K562 (cell line): ENCODE measurements around the gene FGF13. TPM values are rescaled to one million over a fixed set of nuclear protein-coding genes. Genes with fewer than 3 reads are reported as not detected.

Source experiments
- ATAC-seq: fragments of 200-7000 bp; cut with Tn5 transposase; 3 replicates; pipeline ENCODE4 v1.9.1; 2020; ENCODE audit warnings: moderate library complexity
- BruUV-seq: library from RNA; stranded (reverse); fragments of 400-500 nt; replicated peaks from 2 replicates; lab custom pipeline; 2021; lab: Mats Ljungman, UMichigan
- CTCF ChIA-PET: fragments of 300-600 bp; formaldehyde crosslinking; extraction: SDS; loops from one replicate; lab custom pipeline; 2021; ENCODE audit warnings: low intra/inter-chr PET ratio; lab: Yijun Ruan, JAX
- POLR2A ChIA-PET: fragments of 300-600, 350-650 bp; sonication (Branson Sonifier 250); formaldehyde crosslinking; extraction: SDS; loops from one replicate; lab custom pipeline; 2021; ENCODE audit warnings: antibody characterized with exemption, inconsistent platforms; lab: Yijun Ruan, JAX
- DNase-seq, 4 experiments: peaks; one replicate each; pipeline versions ENCODE4 v3.0.0 to v3.0.0-alpha.2; 2011 to 2018; ENCODE audit warnings: low spot score in 3 of 4, mixed read lengths in 3 of 4; ENCODE audit errors: extremely low read depth in 1 of 4
- FAIRE-seq: peaks from 2 replicates; lab custom pipeline; 2011; peaks lifted over from hg19 to GRCh38; lab: Jason Lieb, UNC
- H2AFZ ChIP-seq: 2 replicates; pipeline ENCODE4 v1.6.0; 2011; ENCODE audit warnings: low read depth, low read length, control low read depth, inconsistent platforms
- H3K27ac ChIP-seq: fragments of 200-600 bp; 3 replicates; pipeline ENCODE4 v1.8.0; 2011; ENCODE audit warnings: low read depth, mild to moderate bottlenecking, control low read depth, inconsistent platforms, low read length, moderate library complexity, mixed read lengths; ENCODE audit errors: extremely low read depth
- H3K27me3 ChIP-seq, 2 experiments: fragments of 300-600 bp in 1 of 2; 2 replicates in 1 of 2; 3 replicates in 1 of 2; pipeline versions ENCODE4 v1.6.0 to v1.8.0; 2011; ENCODE audit warnings: inconsistent platforms in 2 of 2, low read length in 2 of 2, mild to moderate bottlenecking in 1 of 2, mixed read lengths in 1 of 2, moderate library complexity in 1 of 2; ENCODE audit not compliant: control insufficient read depth in 2 of 2, insufficient read depth in 2 of 2
- H3K36me3 ChIP-seq: fragments of 300-600 bp; 3 replicates; pipeline ENCODE4 v1.8.0; 2011; ENCODE audit warnings: mild to moderate bottlenecking, low read length, inconsistent platforms; ENCODE audit not compliant: control insufficient read depth, insufficient read depth
- H3K4me1 ChIP-seq, 2 experiments: fragments of 200-600 bp in 1 of 2; replicated peaks in 1 of 2; 2 replicates in 1 of 2; 3 replicates in 1 of 2; pipeline versions ENCODE4 v1.5.1 to v1.8.0; 2011; ENCODE audit warnings: inconsistent platforms in 2 of 2, low read length in 2 of 2, mild to moderate bottlenecking in 1 of 2, mixed read lengths in 1 of 2, moderate library complexity in 1 of 2; ENCODE audit not compliant: control insufficient read depth in 2 of 2, insufficient read depth in 2 of 2
- H3K4me2 ChIP-seq: 2 replicates; pipeline ENCODE4 v1.6.1; 2011; ENCODE audit warnings: low read length, control low read depth, inconsistent platforms, mixed read lengths; ENCODE audit not compliant: insufficient read depth
- H3K4me3 ChIP-seq: fragments of 200-600 bp; sonication (generic), shearing (Covaris generic); 2 replicates; pipeline ENCODE4 v1.5.1; 2016; ENCODE audit warnings: control low read depth, inconsistent platforms
- H3K79me2 ChIP-seq: fragments of 200-600 bp; 3 replicates; pipeline ENCODE4 v1.8.0; 2011; ENCODE audit warnings: low read length, inconsistent platforms; ENCODE audit not compliant: control insufficient read depth, insufficient read depth
- H3K9ac ChIP-seq, 2 experiments: 2 replicates each; pipeline versions ENCODE4 v1.6.0 to v1.6.1; 2011; ENCODE audit warnings: low read depth in 2 of 2, low read length in 2 of 2, control low read depth in 1 of 2, inconsistent platforms in 1 of 2, mild to moderate bottlenecking in 1 of 2, mixed read lengths in 1 of 2; ENCODE audit not compliant: insufficient read depth in 1 of 2
- H3K9me1 ChIP-seq: one replicate; pipeline ENCODE4 v1.6.0; 2011; ENCODE audit warnings: inconsistent platforms, mild to moderate bottlenecking, low read length, moderate library complexity; ENCODE audit not compliant: control insufficient read depth, insufficient read depth
- H3K9me3 ChIP-seq: replicated peaks from 2 replicates; pipeline ENCODE4 v1.5.1; 2011; ENCODE audit warnings: low read depth, low read length, inconsistent platforms; ENCODE audit not compliant: control insufficient read depth, insufficient read depth
- H4K20me1 ChIP-seq: replicated peaks from 2 replicates; pipeline ENCODE4 v1.6.1; 2011; ENCODE audit warnings: low read length, inconsistent platforms, mixed read lengths; ENCODE audit not compliant: control insufficient read depth, insufficient read depth
- EP300 ChIP-seq: IDR thresholded peaks from 2 replicates; pipeline ENCODE4 v1.6.1; 2012; ENCODE audit warnings: low read length, improper control_type of control experiment
- HDAC8 ChIP-seq: fragments of 450-650 bp; IDR thresholded peaks from 2 replicates; pipeline ENCODE4 v1.6.1; 2016; ENCODE audit warnings: mild to moderate bottlenecking, missing genetic modification characterization, moderate library complexity, missing compliant biosample characterization
- NFE2 ChIP-seq: IDR thresholded peaks from 2 replicates; pipeline ENCODE4 v1.6.1; 2014; ENCODE audit warnings: antibody characterized with exemption, low read depth
- PHF8 ChIP-seq: fragments of 200-600 bp; sonication (generic); IDR thresholded peaks from 2 replicates; pipeline ENCODE4 v1.6.1; 2012; ENCODE audit warnings: mixed run types, mild to moderate bottlenecking, inconsistent platforms, low read length, moderate library complexity, borderline replicate concordance
- PURB ChIP-seq: sonication (generic); formaldehyde crosslinking; IDR thresholded peaks from 2 replicates; pipeline ENCODE4 v1.9.0; 2021; ENCODE audit warnings: low read depth, mild to moderate bottlenecking, missing genetic modification reagents
- TARDBP ChIP-seq: fragments of 450-650 bp; IDR thresholded peaks from 2 replicates; pipeline ENCODE4 v1.6.1; 2016
- ZNF644 ChIP-seq: fragments of 200-800 bp; sonication (Bioruptor generic); IDR thresholded peaks from 2 replicates; pipeline ENCODE4 v1.6.1; 2016; ENCODE audit warnings: low read depth, missing genetic modification characterization, missing compliant biosample characterization
- in situ Hi-C: fragments of 300-500 bp; cut with MboI; formaldehyde crosslinking; loops from 4 replicates; pipeline ENCODE4 v1.15.0; 2018; ENCODE audit warnings: inconsistent platforms, mixed read lengths
- intact Hi-C: fragments of 100-400 bp; cut with micrococcal nuclease; formaldehyde crosslinking; loops from 2 replicates; pipeline ENCODE4 v1.14.2; 2022
- polyA plus RNA-seq, 8 experiments: library from polyadenylated mRNA; depleted of rRNA in 4 of 8; stranded (reverse) in 5 of 8; unstranded in 3 of 8; fragments of >200 nt; fragmentation: Nextera tagmentation in 2 of 8; fragmentation: Illumina TruSeq in 1 of 8; extraction: Ambion mirVana in 2 of 8; extraction: Trizol in 1 of 8; gene quantifications; 2 replicates each; pipeline versions ENCODE4 v1.2.1 to v1.2.3, GENCODE V29; 2011 to 2014; ENCODE audit warnings: inconsistent platforms in 1 of 8, missing spikeins in 1 of 8
- total RNA-seq, 7 experiments: library from RNA; depleted of rRNA in 6 of 7; stranded (reverse); fragments of >200 nt in 6 of 7; fragmentation: Illumina TruSeq in 2 of 7; extraction: Trizol in 2 of 7; gene quantifications; 2 replicates each; pipeline versions ENCODE4 v1.2.1 to v1.2.3, GENCODE V29; 2011 to 2021; ENCODE audit warnings: low replicate concordance in 1 of 7
- TF ChIP-seq, protein P1 (sequence below): fragments of 200-800 bp; sonication (Bioruptor generic); IDR thresholded peaks from 2 replicates; pipeline ENCODE4 v1.6.1; 2017; ENCODE audit warnings: missing genetic modification characterization, missing compliant biosample characterization
- TF ChIP-seq, protein P2 (sequence below): fragments of 250-450 bp; sonication (Bioruptor Pico); IDR thresholded peaks from 2 replicates; pipeline ENCODE4 v1.4.0; 2020; ENCODE audit warnings: mild to moderate bottlenecking, moderate library complexity

FGF13 gene
- total and polyA plus RNA-seq, 9 of the 15 experiments (the other 6 are each of a cell fraction or from before 2014, with no cell fraction given): 14.8 to 95.7 (median 60.8) TPM

DNA sequence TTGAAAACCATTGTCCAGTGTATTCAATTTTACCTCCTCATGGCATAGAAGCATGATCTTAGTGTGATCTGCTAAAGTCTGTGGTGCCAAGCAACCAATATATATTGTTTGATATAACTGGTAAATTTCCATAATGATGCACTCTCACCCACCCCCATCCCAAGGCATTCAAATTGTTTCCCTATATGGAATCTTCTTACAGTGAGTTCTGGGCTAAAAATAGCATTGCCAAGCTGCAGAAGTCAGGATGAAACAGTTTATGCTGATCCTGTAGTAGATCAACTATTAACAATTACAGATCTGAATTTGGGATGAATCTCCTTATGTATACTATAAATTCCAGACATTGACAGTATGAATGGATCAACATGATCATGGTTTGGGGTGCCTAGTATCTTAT is 20.9 kb downstream of the FGF13 start:
- Histone ChIP-seq H2AFZ (no peak overlapping the region), H3K4me3 (no peak overlapping the region), H3K36me3 (no peaks in the 10 kb centered on the region), H3K79me2 (no peaks in the 10 kb centered on the region), H3K27me3 (no peaks in the 10 kb centered on the region), H3K4me1 (no peaks in the 10 kb centered on the region), H3K9me1 (no peaks in the 10 kb centered on the region), H3K27ac (no peak overlapping the region), H3K9me3 (no peaks in the 10 kb centered on the region), H3K9ac (no peak overlapping the region), H3K4me2 (no peak overlapping the region), H4K20me1 (no peaks in the 10 kb centered on the region)
- no peak for DNase-seq
- ChIA-PET POLR2A (no interaction called here), CTCF (no interaction called here)
- in situ Hi-C loops: no loop called here
- no TSS peak for BruUV-seq
- intact Hi-C loops: no loop called here
- no peak for ATAC-seq
- FAIRE-seq: no peak
- TF ChIP-seq, protein P1, sequence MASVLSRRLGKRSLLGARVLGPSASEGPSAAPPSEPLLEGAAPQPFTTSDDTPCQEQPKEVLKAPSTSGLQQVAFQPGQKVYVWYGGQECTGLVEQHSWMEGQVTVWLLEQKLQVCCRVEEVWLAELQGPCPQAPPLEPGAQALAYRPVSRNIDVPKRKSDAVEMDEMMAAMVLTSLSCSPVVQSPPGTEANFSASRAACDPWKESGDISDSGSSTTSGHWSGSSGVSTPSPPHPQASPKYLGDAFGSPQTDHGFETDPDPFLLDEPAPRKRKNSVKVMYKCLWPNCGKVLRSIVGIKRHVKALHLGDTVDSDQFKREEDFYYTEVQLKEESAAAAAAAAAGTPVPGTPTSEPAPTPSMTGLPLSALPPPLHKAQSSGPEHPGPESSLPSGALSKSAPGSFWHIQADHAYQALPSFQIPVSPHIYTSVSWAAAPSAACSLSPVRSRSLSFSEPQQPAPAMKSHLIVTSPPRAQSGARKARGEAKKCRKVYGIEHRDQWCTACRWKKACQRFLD: no peak
- TF ChIP-seq PURB (CRISPR knock-in tag) (no peak), TARDBP (no peak), HDAC8 (tag) (no peak), EP300 (no peak), ZNF644 (no peak), NFE2 (no peak), PHF8 (no peak)
- TF ChIP-seq, protein P2, sequence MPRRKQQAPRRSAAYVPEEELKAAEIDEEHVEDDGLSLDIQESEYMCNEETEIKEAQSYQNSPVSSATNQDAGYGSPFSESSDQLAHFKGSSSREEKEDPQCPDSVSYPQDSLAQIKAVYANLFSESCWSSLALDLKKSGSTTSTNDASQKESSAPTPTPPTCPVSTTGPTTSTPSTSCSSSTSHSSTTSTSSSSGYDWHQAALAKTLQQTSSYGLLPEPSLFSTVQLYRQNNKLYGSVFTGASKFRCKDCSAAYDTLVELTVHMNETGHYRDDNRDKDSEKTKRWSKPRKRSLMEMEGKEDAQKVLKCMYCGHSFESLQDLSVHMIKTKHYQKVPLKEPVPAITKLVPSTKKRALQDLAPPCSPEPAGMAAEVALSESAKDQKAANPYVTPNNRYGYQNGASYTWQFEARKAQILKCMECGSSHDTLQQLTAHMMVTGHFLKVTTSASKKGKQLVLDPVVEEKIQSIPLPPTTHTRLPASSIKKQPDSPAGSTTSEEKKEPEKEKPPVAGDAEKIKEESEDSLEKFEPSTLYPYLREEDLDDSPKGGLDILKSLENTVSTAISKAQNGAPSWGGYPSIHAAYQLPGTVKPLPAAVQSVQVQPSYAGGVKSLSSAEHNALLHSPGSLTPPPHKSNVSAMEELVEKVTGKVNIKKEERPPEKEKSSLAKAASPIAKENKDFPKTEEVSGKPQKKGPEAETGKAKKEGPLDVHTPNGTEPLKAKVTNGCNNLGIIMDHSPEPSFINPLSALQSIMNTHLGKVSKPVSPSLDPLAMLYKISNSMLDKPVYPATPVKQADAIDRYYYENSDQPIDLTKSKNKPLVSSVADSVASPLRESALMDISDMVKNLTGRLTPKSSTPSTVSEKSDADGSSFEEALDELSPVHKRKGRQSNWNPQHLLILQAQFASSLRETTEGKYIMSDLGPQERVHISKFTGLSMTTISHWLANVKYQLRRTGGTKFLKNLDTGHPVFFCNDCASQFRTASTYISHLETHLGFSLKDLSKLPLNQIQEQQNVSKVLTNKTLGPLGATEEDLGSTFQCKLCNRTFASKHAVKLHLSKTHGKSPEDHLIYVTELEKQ (CRISPR knock-in tag): no peak
